Lower leg skin (tissue), 3 donors: ENCODE results near the gene HMG20B.

Source experiments
- POLR2A ChIP-seq, 2 donors: fragments of 450-650 bp; IDR thresholded peaks; one replicate each; pipeline ENCODE4 v1.6.1; 2016 to 2017; ENCODE audit warnings: antibody characterized with exemption in 2 of 2, mild to moderate bottlenecking in 1 of 2, moderate library complexity in 1 of 2
- TF ChIP-seq, protein P1 (sequence below), 3 donors: fragments of 450-650 bp; IDR thresholded peaks; one replicate each; pipeline ENCODE4 v1.5.1; 2016; ENCODE audit warnings: antibody characterized with exemption in 3 of 3, mild to moderate bottlenecking in 3 of 3, moderate library complexity in 2 of 3

- TF ChIP-seq, protein P1, sequence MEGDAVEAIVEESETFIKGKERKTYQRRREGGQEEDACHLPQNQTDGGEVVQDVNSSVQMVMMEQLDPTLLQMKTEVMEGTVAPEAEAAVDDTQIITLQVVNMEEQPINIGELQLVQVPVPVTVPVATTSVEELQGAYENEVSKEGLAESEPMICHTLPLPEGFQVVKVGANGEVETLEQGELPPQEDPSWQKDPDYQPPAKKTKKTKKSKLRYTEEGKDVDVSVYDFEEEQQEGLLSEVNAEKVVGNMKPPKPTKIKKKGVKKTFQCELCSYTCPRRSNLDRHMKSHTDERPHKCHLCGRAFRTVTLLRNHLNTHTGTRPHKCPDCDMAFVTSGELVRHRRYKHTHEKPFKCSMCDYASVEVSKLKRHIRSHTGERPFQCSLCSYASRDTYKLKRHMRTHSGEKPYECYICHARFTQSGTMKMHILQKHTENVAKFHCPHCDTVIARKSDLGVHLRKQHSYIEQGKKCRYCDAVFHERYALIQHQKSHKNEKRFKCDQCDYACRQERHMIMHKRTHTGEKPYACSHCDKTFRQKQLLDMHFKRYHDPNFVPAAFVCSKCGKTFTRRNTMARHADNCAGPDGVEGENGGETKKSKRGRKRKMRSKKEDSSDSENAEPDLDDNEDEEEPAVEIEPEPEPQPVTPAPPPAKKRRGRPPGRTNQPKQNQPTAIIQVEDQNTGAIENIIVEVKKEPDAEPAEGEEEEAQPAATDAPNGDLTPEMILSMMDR (IDR thresholded peaks at IDR 0.05): no peak
- no peak for TF ChIP-seq POLR2A (IDR thresholded peaks at IDR 0.05)
Observed at GRCh38 chr19:3620817-3621547, 48.2 kb downstream of the HMG20B start.
